Esophagus muscularis mucosa (tissue), 4 donors: ENCODE data around the gene TWSG1. TPM values are rescaled to one million over a fixed set of nuclear protein-coding genes. Genes with fewer than 3 reads are reported as not detected.

ENCODE experiments used
- DNase-seq: peaks from one replicate; pipeline ENCODE4 v3.0.0-alpha.2; 2017; ENCODE audit errors: extremely low spot score
- H3K27ac ChIP-seq, 4 donors: fragments of 200-600 bp; sonication (generic); replicated peaks in 1 of 4; 1 replicate in 3 of 4; 2 replicates in 1 of 4; pipeline ENCODE4 v1.5.1; 2016 to 2019; ENCODE audit warnings: mild to moderate bottlenecking in 1 of 4
- H3K27me3 ChIP-seq, 4 donors: fragments of 200-600 bp; sonication (generic); one replicate each; pipeline versions ENCODE4 v1.5.1 to v1.6.0; 2016 to 2019
- H3K36me3 ChIP-seq, 4 donors: fragments of 200-600 bp; sonication (generic); one replicate each; pipeline ENCODE4 v1.5.1; 2016 to 2019
- H3K4me1 ChIP-seq, 4 donors: fragments of 200-600 bp; sonication (generic); one replicate each; pipeline ENCODE4 v1.5.1; 2016 to 2019
- H3K4me3 ChIP-seq, 4 donors: fragments of 200-600 bp; sonication (generic); 1 replicate in 2 of 4; 2 replicates in 2 of 4; pipeline ENCODE4 v1.5.1; 2016 to 2019; ENCODE audit warnings: mild to moderate bottlenecking in 4 of 4, moderate library complexity in 1 of 4
- H3K9me3 ChIP-seq, 4 donors: fragments of 200-600 bp; sonication (generic); 1 replicate in 3 of 4; 2 replicates in 1 of 4; pipeline ENCODE4 v1.5.1; 2016 to 2019
- EP300 ChIP-seq: sonication (generic); formaldehyde crosslinking; IDR thresholded peaks from one replicate; pipeline ENCODE4 v1.6.1; 2017; ENCODE audit warnings: antibody characterized with exemption
- POLR2A ChIP-seq: fragments of 450-650 bp; IDR thresholded peaks from one replicate; pipeline ENCODE4 v1.6.1; 2017; ENCODE audit warnings: antibody characterized with exemption, moderate library complexity, mild to moderate bottlenecking, low read depth
- POLR2AphosphoS5 ChIP-seq, 2 donors: sonication (generic); formaldehyde crosslinking; IDR thresholded peaks; one replicate each; pipeline ENCODE4 v1.6.1; 2017; ENCODE audit warnings: antibody characterized with exemption in 2 of 2
- WGBS: methylation state at CpG from one replicate; pipeline ENCODE4 v1.1.5; 2018; 5-methylcytosine and 5-hydroxymethylcytosine counted together
- intact Hi-C: fragments of 100-400 bp; cut with DNase I; formaldehyde crosslinking; loops from one replicate; pipeline ENCODE4 v1.15.1; 2023
- total RNA-seq, 4 donors: library from RNA; depleted of rRNA; stranded (reverse); fragments of >200 nt; gene quantifications; one replicate each; pipeline versions ENCODE4 v1.1.0 to v1.2.1, GENCODE V29; 2016
- TF ChIP-seq, protein P1 (sequence below), 3 experiments: fragments of 200-600 bp in 2 of 3; fragments of 450-650 bp in 1 of 3; sonication (generic) in 2 of 3; IDR thresholded peaks; one replicate each; pipeline ENCODE4 v1.5.1; 2017 to 2019; ENCODE audit warnings: antibody characterized with exemption in 3 of 3, mild to moderate bottlenecking in 2 of 3, moderate library complexity in 1 of 3

TWSG1 gene
- total RNA-seq, 4 donors from 2014 or later: 88.1 to 131 (median 101) TPM

DNA sequence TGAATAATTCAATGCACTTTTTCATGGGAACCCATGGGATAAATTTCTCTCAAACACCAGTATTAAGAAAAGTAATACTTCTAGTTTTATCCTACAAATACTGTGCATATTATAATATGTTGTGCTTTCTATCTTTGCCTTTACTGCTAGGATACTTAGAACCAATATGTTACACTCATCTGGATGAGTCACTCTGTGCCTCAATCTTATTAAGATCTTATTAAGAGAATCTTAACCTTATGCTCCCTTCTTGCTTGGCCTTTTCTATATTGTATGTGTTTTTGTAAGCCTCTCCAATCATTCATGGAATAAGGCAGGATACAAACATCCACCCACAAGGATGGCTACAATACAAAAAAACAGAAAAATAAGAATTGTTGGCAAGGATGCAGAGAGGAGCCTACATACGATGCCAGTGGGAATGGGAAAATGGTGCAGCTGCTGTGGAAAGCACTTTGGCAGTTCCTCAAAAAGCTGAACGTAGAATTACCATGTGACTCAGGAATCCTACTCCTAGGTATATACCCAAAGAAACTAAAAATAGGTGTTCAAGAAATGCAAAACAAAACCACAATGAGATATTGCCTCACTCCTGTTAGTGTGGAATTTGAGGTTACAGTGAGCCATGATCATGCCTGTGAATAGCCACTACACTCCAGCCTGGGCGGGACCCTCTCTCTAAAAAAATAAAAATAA lies 10.7 kb upstream of the TWSG1 start:
- peaks cover 0 to 4% (median 0%) of the 10 kb centered on the region in 4 donors for H3K9me3 ChIP-seq
- no peak overlapping the region for H3K4me3 ChIP-seq
- intact Hi-C loops: no loop called here
- no peaks in the 10 kb centered on the region for H3K27me3 ChIP-seq
- no peak for DNase-seq
- TF ChIP-seq POLR2AphosphoS5 (IDR thresholded peaks at IDR 0.05): no peak
- TF ChIP-seq, protein P1, sequence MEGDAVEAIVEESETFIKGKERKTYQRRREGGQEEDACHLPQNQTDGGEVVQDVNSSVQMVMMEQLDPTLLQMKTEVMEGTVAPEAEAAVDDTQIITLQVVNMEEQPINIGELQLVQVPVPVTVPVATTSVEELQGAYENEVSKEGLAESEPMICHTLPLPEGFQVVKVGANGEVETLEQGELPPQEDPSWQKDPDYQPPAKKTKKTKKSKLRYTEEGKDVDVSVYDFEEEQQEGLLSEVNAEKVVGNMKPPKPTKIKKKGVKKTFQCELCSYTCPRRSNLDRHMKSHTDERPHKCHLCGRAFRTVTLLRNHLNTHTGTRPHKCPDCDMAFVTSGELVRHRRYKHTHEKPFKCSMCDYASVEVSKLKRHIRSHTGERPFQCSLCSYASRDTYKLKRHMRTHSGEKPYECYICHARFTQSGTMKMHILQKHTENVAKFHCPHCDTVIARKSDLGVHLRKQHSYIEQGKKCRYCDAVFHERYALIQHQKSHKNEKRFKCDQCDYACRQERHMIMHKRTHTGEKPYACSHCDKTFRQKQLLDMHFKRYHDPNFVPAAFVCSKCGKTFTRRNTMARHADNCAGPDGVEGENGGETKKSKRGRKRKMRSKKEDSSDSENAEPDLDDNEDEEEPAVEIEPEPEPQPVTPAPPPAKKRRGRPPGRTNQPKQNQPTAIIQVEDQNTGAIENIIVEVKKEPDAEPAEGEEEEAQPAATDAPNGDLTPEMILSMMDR (IDR thresholded peaks at IDR 0.05): no peak
- TF ChIP-seq POLR2A: no peak
- no peak for TF ChIP-seq EP300
- 47% methylated on average over 3 of the region's 3 CpGs for WGBS
- H3K36me3 ChIP-seq: no peaks in the 10 kb centered on the region
- no peak overlapping the region for H3K27ac ChIP-seq
- H3K4me1 ChIP-seq: no peaks in the 10 kb centered on the region

DNA sequence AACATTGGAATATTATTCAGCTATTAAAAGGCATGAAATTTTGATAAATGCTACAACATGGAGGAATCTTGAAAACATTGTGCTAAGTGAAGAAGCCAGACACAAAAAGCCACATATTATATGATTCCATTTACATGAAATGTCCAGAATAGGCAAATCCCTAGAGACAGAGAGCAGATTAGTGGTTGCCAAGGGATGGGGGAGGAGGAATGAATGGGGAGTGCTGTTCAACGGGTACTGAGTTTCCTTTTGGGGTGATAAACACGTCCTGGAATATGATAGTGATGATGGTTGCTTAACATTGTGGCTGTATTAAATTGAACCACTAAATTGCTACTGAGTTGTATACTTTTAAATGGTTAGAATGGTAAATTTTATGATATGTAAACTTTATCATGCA lies 8.9 kb upstream of the TWSG1 start:
- WGBS: 81% methylated on average over 2 of the region's 2 CpGs
- intact Hi-C loops: no loop called here
- DNase-seq: no peak
- no peak for TF ChIP-seq POLR2AphosphoS5 (IDR thresholded peaks at IDR 0.05)
- TF ChIP-seq, protein P1 (IDR thresholded peaks at IDR 0.05): no peak
- no peak for TF ChIP-seq POLR2A
- no peak for TF ChIP-seq EP300
- no peaks in the 10 kb centered on the region for H3K27me3 ChIP-seq
- no peaks in the 10 kb centered on the region for H3K4me1 ChIP-seq
- H3K9me3 ChIP-seq: peaks cover 0 to 4% (median 0%) of the 10 kb centered on the region in 4 donors
- H3K27ac ChIP-seq: no peak overlapping the region
- H3K36me3 ChIP-seq: no peaks in the 10 kb centered on the region
- no peak overlapping the region for H3K4me3 ChIP-seq

DNA sequence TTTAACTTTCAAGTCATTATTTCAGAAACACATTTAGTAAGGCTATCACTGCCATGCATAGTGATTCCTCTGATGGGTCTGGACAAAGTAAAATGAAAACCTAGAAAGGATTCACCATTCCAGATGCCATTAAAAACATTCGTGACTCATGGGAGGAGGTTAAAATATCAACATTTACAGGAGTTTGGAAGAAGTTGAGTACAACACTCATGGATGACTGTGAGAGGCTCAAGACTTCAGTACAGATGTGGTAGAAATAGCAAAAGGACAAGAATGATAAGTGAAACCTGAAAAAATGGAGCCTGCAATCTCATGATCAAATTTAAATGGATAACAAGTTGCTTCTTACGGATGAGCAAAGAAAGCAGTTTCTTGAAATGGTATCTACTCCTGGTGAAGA lies 5.8 kb upstream of the TWSG1 start:
- 93% methylated on average over 2 of the region's 2 CpGs for WGBS
- TF ChIP-seq POLR2A (no peak), POLR2AphosphoS5 (IDR thresholded peaks at IDR 0.05) (no peak), EP300 (no peak)
- TF ChIP-seq, protein P1 (IDR thresholded peaks at IDR 0.05): no peak
- Histone ChIP-seq H3K36me3 (no peaks in the 10 kb centered on the region), H3K4me3 (no peak overlapping the region), H3K9me3 (peaks cover 0 to 4% (median 0%) of the 10 kb centered on the region in 4 donors), H3K27ac (no peak overlapping the region), H3K4me1 (peaks cover 0 to 6% (median 6%) of the 10 kb centered on the region in 4 donors), H3K27me3 (no peaks in the 10 kb centered on the region)
- intact Hi-C loops: no loop called here
- DNase-seq: no peak

- no peak for DNase-seq
- intact Hi-C loops: no loop called here
- Histone ChIP-seq H3K4me3 (no peak overlapping the region), H3K36me3 (no peaks in the 10 kb centered on the region), H3K4me1 (peaks cover 0 to 7% (median 7%) of the 10 kb centered on the region in 4 donors), H3K27me3 (no peaks in the 10 kb centered on the region), H3K9me3 (peaks cover 0 to 4% (median 0%) of the 10 kb centered on the region in 4 donors), H3K27ac (no peak overlapping the region)
- no peak for TF ChIP-seq POLR2AphosphoS5 (IDR thresholded peaks at IDR 0.05)
- TF ChIP-seq POLR2A: no peak
- TF ChIP-seq, protein P1 (IDR thresholded peaks at IDR 0.05): no peak
- no peak for TF ChIP-seq EP300
- WGBS: 90% methylated on average over 1 of the region's 1 CpG
These were observed 5.1 kb upstream of the TWSG1 start for GRCh38 chr18:9329471-9329870.
